Measurements from ENCODE around the gene ZFAND5. TPM values are rescaled to one million over a fixed set of nuclear protein-coding genes. Genes with fewer than 3 reads are reported as not detected.
A peak's percentile ranks its signal among the peaks of the same experiment; 100 is the strongest.

Gene ZFAND5
- total and polyA plus RNA-seq, 2 of the 13 experiments (the other 11 are each of a cell fraction or from before 2014, with no cell fraction given), result 53.4 to 60.2 TPM

GRCh38 chr9:72365525-72366256, 683 bp upstream of the ZFAND5 start (continued):
- TF ChIP-seq YEATS4 (CRISPR knock-in tag; IDR thresholded peaks at IDR 0.05; ENCODE audit: borderline replicate concordance), result peak; percentile 71; the same call in 1 of the 2 replicates
- no peak for TF ChIP-seq ZNF597 (CRISPR knock-in tag; IDR thresholded peaks at IDR 0.05)
- no peak for TF ChIP-seq MTA3 (CRISPR knock-in tag; IDR thresholded peaks at IDR 0.05)
- TF ChIP-seq HMGXB3 (CRISPR knock-in tag; IDR thresholded peaks at IDR 0.05; ENCODE audit: borderline replicate concordance), result 0 out of 2 replicates have a peak, but pooled peaks have one; percentile 36
- TF ChIP-seq ZBED4 (CRISPR knock-in tag; IDR thresholded peaks at IDR 0.05; ENCODE audit: borderline replicate concordance), result no peak
- TF ChIP-seq CC2D1A (CRISPR knock-in tag; IDR thresholded peaks at IDR 0.05), result 0 out of 2 replicates have a peak, but pooled peaks have one; percentile 72
- TF ChIP-seq ZFP1 (CRISPR knock-in tag; IDR thresholded peaks at IDR 0.05), result peak; percentile 35; the same call in 1 of the 2 replicates
- peak; percentile 69 for TF ChIP-seq POLR2G (IDR thresholded peaks at IDR 0.05; ENCODE audit: low read depth, low read length)
- TF ChIP-seq SMARCE1 (IDR thresholded peaks at IDR 0.05; ENCODE audit: borderline replicate concordance), result no peak
- TF ChIP-seq MEIS2 (CRISPR knock-in tag; IDR thresholded peaks at IDR 0.05), result no peak
- no peak for TF ChIP-seq ZBTB4 (CRISPR knock-in tag; IDR thresholded peaks at IDR 0.05; ENCODE audit: borderline replicate concordance)
- TF ChIP-seq CEBPG (CRISPR knock-in tag; IDR thresholded peaks at IDR 0.05), result no peak
- TF ChIP-seq ZFP90 (CRISPR knock-in tag; IDR thresholded peaks at IDR 0.05; ENCODE audit: borderline replicate concordance), result no peak
- no peak for TF ChIP-seq SAFB2 (CRISPR knock-in tag; IDR thresholded peaks at IDR 0.05; ENCODE audit: borderline replicate concordance, low read depth)

Data from HepG2 (cell line).